Measurements from ENCODE around the gene ADNP2.

DNA sequence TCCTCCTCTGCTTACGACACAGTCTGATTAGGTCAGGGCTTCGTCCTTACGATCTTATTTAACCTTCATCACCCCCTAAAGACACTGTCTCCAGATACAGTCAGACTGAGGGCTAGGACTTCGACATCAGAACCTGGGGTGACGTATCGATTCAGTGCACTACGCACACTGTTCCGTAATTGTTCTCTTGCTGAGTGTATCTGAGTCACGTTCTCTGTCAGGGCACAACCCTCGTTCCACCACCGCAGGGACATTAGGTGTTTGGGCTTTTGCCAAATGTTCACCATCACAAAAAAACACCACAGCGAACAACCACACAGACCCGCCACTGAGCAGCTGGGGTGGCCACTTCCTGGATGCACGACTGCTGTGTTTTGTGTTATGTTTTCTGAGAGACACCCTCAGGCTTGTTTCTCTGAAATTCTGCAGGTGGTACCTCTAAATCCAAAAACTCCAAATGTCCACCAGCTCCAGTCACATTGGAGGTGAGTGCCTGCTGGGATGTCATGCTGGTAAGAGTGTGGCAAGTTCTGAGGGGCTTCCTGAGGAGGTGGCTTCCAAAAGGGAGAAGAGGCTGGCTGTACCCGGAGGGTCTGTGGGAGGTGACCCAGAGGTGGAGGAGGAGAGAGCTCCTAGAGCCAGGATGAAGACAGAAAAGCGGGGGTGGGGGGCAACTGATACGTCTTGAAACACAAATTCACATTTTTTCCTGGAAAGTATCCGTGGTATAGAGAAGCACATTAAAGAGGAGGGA is 66.6 kb downstream of the ADNP2 start:
- TF ChIP-seq EZH2 (IDR thresholded peaks at IDR 0.05; ENCODE audit: low read length, unreplicated experiment) (no peak), CTCF (conservative IDR thresholded peaks at IDR 0.05; ENCODE audit: low read depth, low read length) (no peak), EZH2phosphoT487 (IDR thresholded peaks at IDR 0.05; ENCODE audit: borderline replicate concordance, low read length) (no peak)
